PFSK-1 (cell line): ENCODE results near the gene MAP3K7.

Source experiments
- FOXP2 ChIP-seq: optimal IDR thresholded peaks from 2 replicates; pipeline ENCODE3; 2011; ENCODE audit warnings: borderline replicate concordance, control low read depth, inconsistent platforms; ENCODE audit not compliant: insufficient read depth; ENCODE audit errors: extremely low read length, extremely low read depth
- POLR2AphosphoS5 ChIP-seq: IDR thresholded peaks from 2 replicates; pipeline ENCODE4 v1.6.1; 2012; ENCODE audit warnings: low read depth, mild to moderate bottlenecking, control low read depth, low read length, moderate library complexity
- REST ChIP-seq, 2 experiments: IDR thresholded peaks; 2 replicates each; pipeline versions ENCODE4 v1.6.1 to v1.8.0; 2011 to 2012; ENCODE audit warnings: low read depth in 2 of 2, low read length in 2 of 2, control low read depth in 1 of 2, inconsistent platforms in 1 of 2, mild to moderate bottlenecking in 1 of 2, moderate library complexity in 1 of 2; ENCODE audit not compliant: insufficient read depth in 1 of 2
- SIN3A ChIP-seq: IDR thresholded peaks from 2 replicates; pipeline ENCODE4 v1.6.1; 2012; ENCODE audit warnings: mild to moderate bottlenecking, low read length, moderate library complexity, borderline replicate concordance; ENCODE audit not compliant: insufficient read depth
- TAF1 ChIP-seq: IDR thresholded peaks from 2 replicates; pipeline ENCODE4 v1.6.1; 2012; ENCODE audit warnings: low read length, control low read depth, borderline replicate concordance; ENCODE audit not compliant: insufficient read depth

MAP3K7 gene

GRCh38 chr6:90496258-90497016 is 90.4 kb downstream of the MAP3K7 start:
- TF ChIP-seq POLR2AphosphoS5 (no peak), REST (IDR thresholded peaks at IDR 0.05; ENCODE audit: insufficient read depth in 1 of 2, low read depth in 2 of 2, low read length in 2 of 2) (no peak), FOXP2 (no peak)

- no peak for TF ChIP-seq TAF1
- no peak for TF ChIP-seq SIN3A
- no peak for TF ChIP-seq POLR2AphosphoS5
- TF ChIP-seq REST (IDR thresholded peaks at IDR 0.05; ENCODE audit: insufficient read depth in 1 of 2, low read depth in 2 of 2, low read length in 2 of 2): no peak
- no peak for TF ChIP-seq FOXP2
Measured at GRCh38 chr6:90495216-90495817, 91.6 kb downstream of the MAP3K7 start.

GRCh38 chr6:90494067-90494780 is 92.6 kb downstream of the MAP3K7 start:
- TF ChIP-seq SIN3A: no peak
- no peak for TF ChIP-seq TAF1
- no peak for TF ChIP-seq REST (IDR thresholded peaks at IDR 0.05; ENCODE audit: insufficient read depth in 1 of 2, low read depth in 2 of 2, low read length in 2 of 2)
- TF ChIP-seq POLR2AphosphoS5: no peak
- no peak for TF ChIP-seq FOXP2

GRCh38 chr6:90493332-90493731 is 93.5 kb downstream of the MAP3K7 start:
- TF ChIP-seq POLR2AphosphoS5 (no peak), FOXP2 (no peak), REST (IDR thresholded peaks at IDR 0.05; ENCODE audit: insufficient read depth in 1 of 2, low read depth in 2 of 2, low read length in 2 of 2) (no peak), SIN3A (no peak), TAF1 (no peak)
